Ammon's horn (tissue), 1 donor: ENCODE data around the gene PCLO.
"Not testable (repeated sequence)": the region's sequence is repeated elsewhere in the genome, so short reads cannot be mapped to it uniquely, and the experiment has no call there.

Experiments
- DNase-seq: peaks from one replicate; pipeline ENCODE4 v3.0.0-alpha.2; 2016; ENCODE audit warnings: low spot score

PCLO gene

GRCh38 chr7:82736633-82737032, 426.1 kb downstream of the PCLO start:
- no peak for DNase-seq

- DNase-seq, result no peak
Measured at GRCh38 chr7:82732677-82733076, 430.0 kb downstream of the PCLO start.

GRCh38 chr7:82729172-82730030, 433.3 kb downstream of the PCLO start:
- DNase-seq, result peak; percentile 8

GRCh38 chr7:82726038-82726800, 436.5 kb downstream of the PCLO start:
- DNase-seq, result no peak

GRCh38 chr7:82723411-82723810, 439.3 kb downstream of the PCLO start:
- no peak for DNase-seq

- no peak for DNase-seq
Measured at GRCh38 chr7:82722946-82723345, 439.7 kb downstream of the PCLO start.

- DNase-seq, result no peak
Measured at GRCh38 chr7:82715344-82715743, 447.3 kb downstream of the PCLO start.

GRCh38 chr7:82714883-82715282, 447.8 kb downstream of the PCLO start:
- no peak for DNase-seq

GRCh38 chr7:82713506-82713905, 449.2 kb downstream of the PCLO start:
- DNase-seq, result no peak

GRCh38 chr7:82706344-82706743, 456.3 kb downstream of the PCLO start:
- DNase-seq, result not testable (repeated sequence)

GRCh38 chr7:82705517-82706260, 457.0 kb downstream of the PCLO start:
- no peak for DNase-seq

- DNase-seq, result no peak
Measured at GRCh38 chr7:82704121-82704520, 458.6 kb downstream of the PCLO start.
